IPS-NIHi11 (cell line): Measurements from ENCODE around the gene MLST8.
"Not testable (repeated sequence)": the region's sequence is repeated elsewhere in the genome, so short reads cannot be mapped to it uniquely, and the experiment has no call there.

Experiments
- DNase-seq: peaks from one replicate; pipeline ENCODE4 v3.0.0; 2012; ENCODE audit warnings: mixed read lengths, low spot score

MLST8 gene

GRCh38 chr16:2232094-2232990 lies 27.1 kb downstream of the MLST8 start:
- DNase-seq: no peak

GRCh38 chr16:2233046-2233775 lies 28.0 kb downstream of the MLST8 start:
- DNase-seq: no peak

- DNase-seq: no peak
Observed at GRCh38 chr16:2233872-2234812, 28.9 kb downstream of the MLST8 start.

GRCh38 chr16:2234813-2235170 lies 29.5 kb downstream of the MLST8 start:
- no peak for DNase-seq

GRCh38 chr16:2235234-2235651 lies 30.0 kb downstream of the MLST8 start:
- no peak for DNase-seq

GRCh38 chr16:2235695-2236336 lies 30.6 kb downstream of the MLST8 start:
- no peak for DNase-seq

- DNase-seq: peak; percentile 79
Observed at GRCh38 chr16:2236337-2237101, 31.3 kb downstream of the MLST8 start, which contains the start of gene DNASE1L2. Gene DNASE1L2, plus strand, starts transcription at chr16:2236444. Its CDS starts 373 bp downstream, at chr16:2236817.

GRCh38 chr16:2237102-2237482 lies 31.8 kb downstream of the MLST8 start:
- no peak for DNase-seq

- DNase-seq: peak; percentile 55
Observed at GRCh38 chr16:2237493-2238149, 32.4 kb downstream of the MLST8 start.

GRCh38 chr16:2238150-2238837 lies 33.0 kb downstream of the MLST8 start:
- peak; percentile 58 for DNase-seq

GRCh38 chr16:2238838-2239675 lies 33.8 kb downstream of the MLST8 start:
- DNase-seq: peak; percentile 71

- not testable (repeated sequence) for DNase-seq
Observed at GRCh38 chr16:2240331-2240730, 35.1 kb downstream of the MLST8 start.

GRCh38 chr16:2242598-2242997 lies 37.3 kb downstream of the MLST8 start:
- DNase-seq: no peak

GRCh38 chr16:2243031-2243528 lies 37.8 kb downstream of the MLST8 start:
- peak; percentile 60 for DNase-seq

GRCh38 chr16:2243781-2244180 lies 38.5 kb downstream of the MLST8 start:
- no peak for DNase-seq

- peak; percentile 65 for DNase-seq
Observed at GRCh38 chr16:2244301-2244700, 39.0 kb downstream of the MLST8 start.

- no peak for DNase-seq
Observed at GRCh38 chr16:2244926-2245795, 39.9 kb downstream of the MLST8 start.
